ENCODE measurements around the gene LRP2BP. TPM values are rescaled to one million over a fixed set of nuclear protein-coding genes. Genes with fewer than 3 reads are reported as not detected.

Gene LRP2BP
- total and polyA plus RNA-seq, 4 donors = 0.09 to 0.64 (median 0.20) TPM

DNA sequence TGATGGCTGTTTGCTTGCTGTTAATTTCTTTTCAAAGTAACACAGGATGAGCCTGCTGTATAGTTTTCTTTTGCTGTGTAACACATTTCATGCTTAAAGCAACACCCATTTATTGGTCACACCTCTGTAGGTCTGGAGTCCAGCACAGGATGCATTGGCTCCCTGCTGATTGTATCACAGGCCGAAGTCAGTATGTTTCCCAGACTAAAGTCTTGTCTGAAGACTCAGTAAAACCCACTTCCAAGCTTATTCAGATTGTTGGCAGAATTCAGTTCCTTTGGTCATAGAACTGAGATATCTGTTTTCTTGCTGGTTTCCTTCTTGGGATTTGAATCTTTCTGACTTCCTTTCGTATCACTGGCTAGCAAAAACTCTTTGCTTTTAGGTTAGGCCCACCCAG, 54.3 kb downstream of the LRP2BP start:
- no peaks in the 10 kb centered on the region for H3K9me3 ChIP-seq (ENCODE audit: control insufficient read depth in 4 of 4, low read length in 3 of 4)

DNA sequence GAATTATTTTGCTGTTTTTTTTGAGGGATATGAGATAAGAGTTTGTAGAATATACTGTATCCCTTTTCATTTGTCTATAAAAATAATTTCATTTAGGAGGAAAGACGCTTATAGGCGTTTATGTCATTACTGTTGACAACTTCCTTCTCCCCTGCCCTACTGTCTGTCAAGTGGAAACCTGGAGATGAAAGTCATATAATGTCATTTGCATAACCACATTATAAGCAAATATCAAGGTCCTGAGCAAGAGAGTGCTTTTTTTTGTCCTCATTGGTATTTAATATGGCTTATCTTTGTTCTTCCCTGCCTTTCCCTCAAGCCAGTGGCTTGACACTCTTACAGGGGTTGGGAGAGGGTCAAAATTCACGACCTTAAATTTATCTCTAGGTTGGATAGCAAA, 55.8 kb downstream of the LRP2BP start:
- Histone ChIP-seq H3K36me3 (ENCODE audit: control insufficient read depth in 4 of 4, insufficient read depth in 3 of 4, low read depth in 1 of 4, low read length in 3 of 4) (peaks cover 0 to 9% (median 2%) of the 10 kb centered on the region in 4 donors), H3K27ac (ENCODE audit: low read depth in 1 of 2, low read length in 2 of 2) (no peak overlapping the region), H3K27me3 (ENCODE audit: control insufficient read depth in 4 of 4, insufficient read depth in 4 of 4, low read length in 3 of 4) (no peaks in the 10 kb centered on the region), H3K4me3 (ENCODE audit: low read depth in 1 of 3, low read length in 3 of 3) (no peak overlapping the region), H3K9me3 (ENCODE audit: control insufficient read depth in 4 of 4, low read length in 3 of 4) (no peaks in the 10 kb centered on the region), H3K9ac (ENCODE audit: low read depth in 1 of 2, low read length in 2 of 2) (no peak overlapping the region), H3K4me1 (ENCODE audit: control insufficient read depth in 4 of 4, insufficient read depth in 4 of 4, low read length in 3 of 4) (no peaks in the 10 kb centered on the region)
- 86% methylated on average over 3 of the region's 3 CpGs for WGBS
- no peak for DNase-seq (ENCODE audit: low spot score)
- TF ChIP-seq, protein P1, sequence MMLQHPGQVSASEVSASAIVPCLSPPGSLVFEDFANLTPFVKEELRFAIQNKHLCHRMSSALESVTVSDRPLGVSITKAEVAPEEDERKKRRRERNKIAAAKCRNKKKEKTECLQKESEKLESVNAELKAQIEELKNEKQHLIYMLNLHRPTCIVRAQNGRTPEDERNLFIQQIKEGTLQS (IDR thresholded peaks at IDR 0.05) = no peak
- TF ChIP-seq FOXA2 (IDR thresholded peaks at IDR 0.05) (no peak), RAD21 (IDR thresholded peaks at IDR 0.05) (no peak), HNF4A (conservative IDR thresholded peaks at IDR 0.05) (no peak), EGR1 (IDR thresholded peaks at IDR 0.05; ENCODE audit: low read depth in 2 of 2) (no peak), JUND (IDR thresholded peaks at IDR 0.05) (no peak), NR2F2 (IDR thresholded peaks at IDR 0.05) (no peak)
- TF ChIP-seq, protein P2, sequence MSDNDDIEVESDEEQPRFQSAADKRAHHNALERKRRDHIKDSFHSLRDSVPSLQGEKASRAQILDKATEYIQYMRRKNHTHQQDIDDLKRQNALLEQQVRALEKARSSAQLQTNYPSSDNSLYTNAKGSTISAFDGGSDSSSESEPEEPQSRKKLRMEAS (IDR thresholded peaks at IDR 0.05) = no peak
- TF ChIP-seq, protein P3, sequence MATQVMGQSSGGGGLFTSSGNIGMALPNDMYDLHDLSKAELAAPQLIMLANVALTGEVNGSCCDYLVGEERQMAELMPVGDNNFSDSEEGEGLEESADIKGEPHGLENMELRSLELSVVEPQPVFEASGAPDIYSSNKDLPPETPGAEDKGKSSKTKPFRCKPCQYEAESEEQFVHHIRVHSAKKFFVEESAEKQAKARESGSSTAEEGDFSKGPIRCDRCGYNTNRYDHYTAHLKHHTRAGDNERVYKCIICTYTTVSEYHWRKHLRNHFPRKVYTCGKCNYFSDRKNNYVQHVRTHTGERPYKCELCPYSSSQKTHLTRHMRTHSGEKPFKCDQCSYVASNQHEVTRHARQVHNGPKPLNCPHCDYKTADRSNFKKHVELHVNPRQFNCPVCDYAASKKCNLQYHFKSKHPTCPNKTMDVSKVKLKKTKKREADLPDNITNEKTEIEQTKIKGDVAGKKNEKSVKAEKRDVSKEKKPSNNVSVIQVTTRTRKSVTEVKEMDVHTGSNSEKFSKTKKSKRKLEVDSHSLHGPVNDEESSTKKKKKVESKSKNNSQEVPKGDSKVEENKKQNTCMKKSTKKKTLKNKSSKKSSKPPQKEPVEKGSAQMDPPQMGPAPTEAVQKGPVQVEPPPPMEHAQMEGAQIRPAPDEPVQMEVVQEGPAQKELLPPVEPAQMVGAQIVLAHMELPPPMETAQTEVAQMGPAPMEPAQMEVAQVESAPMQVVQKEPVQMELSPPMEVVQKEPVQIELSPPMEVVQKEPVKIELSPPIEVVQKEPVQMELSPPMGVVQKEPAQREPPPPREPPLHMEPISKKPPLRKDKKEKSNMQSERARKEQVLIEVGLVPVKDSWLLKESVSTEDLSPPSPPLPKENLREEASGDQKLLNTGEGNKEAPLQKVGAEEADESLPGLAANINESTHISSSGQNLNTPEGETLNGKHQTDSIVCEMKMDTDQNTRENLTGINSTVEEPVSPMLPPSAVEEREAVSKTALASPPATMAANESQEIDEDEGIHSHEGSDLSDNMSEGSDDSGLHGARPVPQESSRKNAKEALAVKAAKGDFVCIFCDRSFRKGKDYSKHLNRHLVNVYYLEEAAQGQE (IDR thresholded peaks at IDR 0.05) = no peak
- TF ChIP-seq, protein P4, sequence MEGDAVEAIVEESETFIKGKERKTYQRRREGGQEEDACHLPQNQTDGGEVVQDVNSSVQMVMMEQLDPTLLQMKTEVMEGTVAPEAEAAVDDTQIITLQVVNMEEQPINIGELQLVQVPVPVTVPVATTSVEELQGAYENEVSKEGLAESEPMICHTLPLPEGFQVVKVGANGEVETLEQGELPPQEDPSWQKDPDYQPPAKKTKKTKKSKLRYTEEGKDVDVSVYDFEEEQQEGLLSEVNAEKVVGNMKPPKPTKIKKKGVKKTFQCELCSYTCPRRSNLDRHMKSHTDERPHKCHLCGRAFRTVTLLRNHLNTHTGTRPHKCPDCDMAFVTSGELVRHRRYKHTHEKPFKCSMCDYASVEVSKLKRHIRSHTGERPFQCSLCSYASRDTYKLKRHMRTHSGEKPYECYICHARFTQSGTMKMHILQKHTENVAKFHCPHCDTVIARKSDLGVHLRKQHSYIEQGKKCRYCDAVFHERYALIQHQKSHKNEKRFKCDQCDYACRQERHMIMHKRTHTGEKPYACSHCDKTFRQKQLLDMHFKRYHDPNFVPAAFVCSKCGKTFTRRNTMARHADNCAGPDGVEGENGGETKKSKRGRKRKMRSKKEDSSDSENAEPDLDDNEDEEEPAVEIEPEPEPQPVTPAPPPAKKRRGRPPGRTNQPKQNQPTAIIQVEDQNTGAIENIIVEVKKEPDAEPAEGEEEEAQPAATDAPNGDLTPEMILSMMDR (IDR thresholded peaks at IDR 0.05; ENCODE audit: low read depth, low read length, missing input control) = no peak
- TF ChIP-seq, protein P5, sequence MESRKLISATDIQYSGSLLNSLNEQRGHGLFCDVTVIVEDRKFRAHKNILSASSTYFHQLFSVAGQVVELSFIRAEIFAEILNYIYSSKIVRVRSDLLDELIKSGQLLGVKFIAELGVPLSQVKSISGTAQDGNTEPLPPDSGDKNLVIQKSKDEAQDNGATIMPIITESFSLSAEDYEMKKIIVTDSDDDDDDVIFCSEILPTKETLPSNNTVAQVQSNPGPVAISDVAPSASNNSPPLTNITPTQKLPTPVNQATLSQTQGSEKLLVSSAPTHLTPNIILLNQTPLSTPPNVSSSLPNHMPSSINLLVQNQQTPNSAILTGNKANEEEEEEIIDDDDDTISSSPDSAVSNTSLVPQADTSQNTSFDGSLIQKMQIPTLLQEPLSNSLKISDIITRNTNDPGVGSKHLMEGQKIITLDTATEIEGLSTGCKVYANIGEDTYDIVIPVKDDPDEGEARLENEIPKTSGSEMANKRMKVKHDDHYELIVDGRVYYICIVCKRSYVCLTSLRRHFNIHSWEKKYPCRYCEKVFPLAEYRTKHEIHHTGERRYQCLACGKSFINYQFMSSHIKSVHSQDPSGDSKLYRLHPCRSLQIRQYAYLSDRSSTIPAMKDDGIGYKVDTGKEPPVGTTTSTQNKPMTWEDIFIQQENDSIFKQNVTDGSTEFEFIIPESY (IDR thresholded peaks at IDR 0.05) = no peak

More for the DNA sequence above, 54.3 kb downstream of the LRP2BP start:
- DNase-seq (ENCODE audit: low spot score) = no peak
- Histone ChIP-seq H3K36me3 (ENCODE audit: control insufficient read depth in 4 of 4, insufficient read depth in 3 of 4, low read depth in 1 of 4, low read length in 3 of 4) (peaks cover 0 to 9% (median 2%) of the 10 kb centered on the region in 4 donors), H3K27ac (ENCODE audit: low read depth in 1 of 2, low read length in 2 of 2) (no peak overlapping the region), H3K4me3 (ENCODE audit: low read depth in 1 of 3, low read length in 3 of 3) (no peak overlapping the region), H3K4me1 (ENCODE audit: control insufficient read depth in 4 of 4, insufficient read depth in 4 of 4, low read length in 3 of 4) (no peaks in the 10 kb centered on the region), H3K9ac (ENCODE audit: low read depth in 1 of 2, low read length in 2 of 2) (no peak overlapping the region), H3K27me3 (ENCODE audit: control insufficient read depth in 4 of 4, insufficient read depth in 4 of 4, low read length in 3 of 4) (no peaks in the 10 kb centered on the region)
- 82% methylated on average over 2 of the region's 2 CpGs for whole genome bisulfite sequencing
- TF ChIP-seq FOXA2 (IDR thresholded peaks at IDR 0.05) = no peak
- no peak for TF ChIP-seq YY1 (IDR thresholded peaks at IDR 0.05)

Measured in liver (tissue), 9 donors.